Smooth muscle cell (in vitro differentiated cells): ENCODE data around the gene VWCE. TPM values are rescaled to one million over a fixed set of nuclear protein-coding genes. Genes with fewer than 3 reads are reported as not detected.

ENCODE experiments used
- DNase-seq: peaks from one replicate; lab custom pipeline; 2025; ENCODE audit not compliant: unreplicated experiment; lab: John Stamatoyannopoulos, UW
- H2AFZ ChIP-seq: fragments of 200-600 bp; sonication (generic); 2 replicates; pipeline ENCODE4 v1.6.0; 2016; ENCODE audit warnings: antibody characterized with exemption, low read depth, mild to moderate bottlenecking
- H3F3A ChIP-seq: fragments of 200-600 bp; sonication (generic); 2 replicates; pipeline ENCODE4 v1.6.0; 2017; ENCODE audit warnings: antibody characterized with exemption, low read depth
- H3K27ac ChIP-seq: fragments of 200-600 bp; sonication (generic); 2 replicates; pipeline ENCODE4 v1.5.1; 2016; ENCODE audit warnings: low read depth, mild to moderate bottlenecking
- H3K27me3 ChIP-seq: fragments of 200-600 bp; sonication (generic); 2 replicates; pipeline ENCODE4 v1.6.1; 2016; ENCODE audit warnings: low read depth, mild to moderate bottlenecking
- H3K36me3 ChIP-seq: fragments of 200-600 bp; sonication (generic); 2 replicates; pipeline ENCODE4 v1.5.1; 2016; ENCODE audit warnings: low read depth
- H3K4me1 ChIP-seq: fragments of 200-600 bp; sonication (generic); 2 replicates; pipeline ENCODE4 v1.5.1; 2016; ENCODE audit warnings: low read depth
- H3K4me2 ChIP-seq: fragments of 200-600 bp; sonication (generic); 2 replicates; pipeline ENCODE4 v1.6.0; 2016; ENCODE audit warnings: mild to moderate bottlenecking
- H3K4me3 ChIP-seq: fragments of 200-600 bp; sonication (generic); 2 replicates; pipeline ENCODE4 v1.5.1; 2016; ENCODE audit warnings: mild to moderate bottlenecking
- H3K79me2 ChIP-seq: fragments of 200-600 bp; sonication (generic); 2 replicates; pipeline ENCODE4 v1.6.0; 2016; ENCODE audit warnings: low read depth, mild to moderate bottlenecking
- H3K9ac ChIP-seq: fragments of 200-600 bp; sonication (generic); 2 replicates; pipeline ENCODE4 v1.6.0; 2016; ENCODE audit warnings: low read depth
- H3K9me3 ChIP-seq: fragments of 200-600 bp; sonication (generic); replicated peaks from 2 replicates; pipeline ENCODE4 v1.5.1; 2016; ENCODE audit warnings: low read depth
- H4K20me1 ChIP-seq: fragments of 200-600 bp; sonication (generic); 2 replicates; pipeline ENCODE4 v1.6.0; 2016; ENCODE audit warnings: low read depth
- CTCF ChIP-seq: fragments of 200-600 bp; sonication (generic); IDR thresholded peaks from 2 replicates; pipeline ENCODE4 v1.5.1; 2017; ENCODE audit warnings: borderline replicate concordance, mild to moderate bottlenecking, antibody characterized with exemption; ENCODE audit not compliant: insufficient read depth, poor library complexity, severe bottlenecking
- WGBS: methylation state at CpG from one replicate; pipeline ENCODE4 v1.1.7; 2016; ENCODE audit warnings: low lambda C conversion rate; 5-methylcytosine and 5-hydroxymethylcytosine counted together
- polyA plus RNA-seq: library from polyadenylated mRNA; unstranded; fragments of >200 nt; fragmentation: Nextera tagmentation; extraction: Ambion mirVana; gene quantifications from 2 replicates; pipeline ENCODE4 v1.2.1, GENCODE V29; 2016
- total RNA-seq: library from RNA; depleted of rRNA; stranded (reverse); fragments of >200 nt; gene quantifications from 2 replicates; pipeline ENCODE4 v1.2.3, GENCODE V29; 2014

Gene VWCE
- total and polyA plus RNA-seq, 2 experiments from 2014 or later: 1.5 to 2.4 TPM

GRCh38 chr11:61327669-61328071 lies 32.6 kb upstream of the VWCE start:
- Histone ChIP-seq H3K9ac (no peak overlapping the region), H4K20me1 (peaks cover 92% of the 10 kb centered on the region)
- DNase-seq: no peak

GRCh38 chr11:61325649-61326414 lies 30.7 kb upstream of the VWCE start:
- no peak overlapping the region for H2AFZ ChIP-seq
- peaks cover 90% of the 10 kb centered on the region for H4K20me1 ChIP-seq
- peaks cover 65% of the 10 kb centered on the region for H3K79me2 ChIP-seq
- no peak for DNase-seq
- H3K9ac ChIP-seq: no peak overlapping the region
- no peak for TF ChIP-seq CTCF
- H3K4me3 ChIP-seq: no peak overlapping the region
- no peaks in the 10 kb centered on the region for H3K27me3 ChIP-seq
- no peaks in the 10 kb centered on the region for H3K9me3 ChIP-seq
- no peaks in the 10 kb centered on the region for H3K4me1 ChIP-seq
- H3K36me3 ChIP-seq: peaks cover 39% of the 10 kb centered on the region
- H3F3A ChIP-seq: no peaks in the 10 kb centered on the region
- H3K4me2 ChIP-seq: no peak overlapping the region
- 47% methylated on average over 2 of the region's 2 CpGs for WGBS
- no peak overlapping the region for H3K27ac ChIP-seq

More at GRCh38 chr11:61327669-61328071, 32.6 kb upstream of the VWCE start:
- no peaks in the 10 kb centered on the region for H3F3A ChIP-seq
- H2AFZ ChIP-seq: no peak overlapping the region
- no peak overlapping the region for H3K4me3 ChIP-seq
- H3K9me3 ChIP-seq: no peaks in the 10 kb centered on the region
- peaks cover 22% of the 10 kb centered on the region for H3K36me3 ChIP-seq
- no peak overlapping the region for H3K4me2 ChIP-seq
- peaks cover 12% of the 10 kb centered on the region for H3K4me1 ChIP-seq
- no peak overlapping the region for H3K27ac ChIP-seq
- peaks cover 77% of the 10 kb centered on the region for H3K79me2 ChIP-seq
- no peak for TF ChIP-seq CTCF
- no peaks in the 10 kb centered on the region for H3K27me3 ChIP-seq

- 89% methylated on average over 2 of the region's 2 CpGs for WGBS
- H3K4me3 ChIP-seq: no peak overlapping the region
- H3K9ac ChIP-seq: no peak overlapping the region
- H3K27ac ChIP-seq: no peak overlapping the region
- peaks cover 3% of the 10 kb centered on the region for H3K79me2 ChIP-seq
- H3K27me3 ChIP-seq: no peaks in the 10 kb centered on the region
- no peak overlapping the region for H2AFZ ChIP-seq
- no peaks in the 10 kb centered on the region for H3F3A ChIP-seq
- H3K4me1 ChIP-seq: no peaks in the 10 kb centered on the region
- no peak for TF ChIP-seq CTCF
- peaks cover 44% of the 10 kb centered on the region for H3K36me3 ChIP-seq
- no peaks in the 10 kb centered on the region for H3K9me3 ChIP-seq
- no peak for DNase-seq
- no peak overlapping the region for H3K4me2 ChIP-seq
- H4K20me1 ChIP-seq: peaks cover 24% of the 10 kb centered on the region
These were observed 20.1 kb upstream of the VWCE start for GRCh38 chr11:61315260-61315659.

GRCh38 chr11:61310749-61311148 lies 15.6 kb upstream of the VWCE start:
- H3K9me3 ChIP-seq: no peaks in the 10 kb centered on the region
- no peaks in the 10 kb centered on the region for H3K27me3 ChIP-seq
- 95% methylated on average over 8 of the region's 8 CpGs for WGBS
- no peak for TF ChIP-seq CTCF
- H3K4me1 ChIP-seq: no peaks in the 10 kb centered on the region
- H3K4me2 ChIP-seq: no peak overlapping the region
- peaks cover 33% of the 10 kb centered on the region for H3K36me3 ChIP-seq
- no peak overlapping the region for H3K9ac ChIP-seq
- no peaks in the 10 kb centered on the region for H3F3A ChIP-seq
- no peak overlapping the region for H3K4me3 ChIP-seq
- no peak for DNase-seq
- H4K20me1 ChIP-seq: peaks cover 40% of the 10 kb centered on the region
- no peaks in the 10 kb centered on the region for H3K79me2 ChIP-seq
- no peak overlapping the region for H3K27ac ChIP-seq
- no peak overlapping the region for H2AFZ ChIP-seq
